ENCODE results near the gene NLN. TPM values are rescaled to one million over a fixed set of nuclear protein-coding genes. Genes with fewer than 3 reads are reported as not detected.
"Not testable (repeated sequence)": the region's sequence is repeated elsewhere in the genome, so short reads cannot be mapped to it uniquely, and the experiment has no call there.

NLN gene
- total RNA-seq, 1 donor from 2014 or later, result 40.3 TPM

DNA sequence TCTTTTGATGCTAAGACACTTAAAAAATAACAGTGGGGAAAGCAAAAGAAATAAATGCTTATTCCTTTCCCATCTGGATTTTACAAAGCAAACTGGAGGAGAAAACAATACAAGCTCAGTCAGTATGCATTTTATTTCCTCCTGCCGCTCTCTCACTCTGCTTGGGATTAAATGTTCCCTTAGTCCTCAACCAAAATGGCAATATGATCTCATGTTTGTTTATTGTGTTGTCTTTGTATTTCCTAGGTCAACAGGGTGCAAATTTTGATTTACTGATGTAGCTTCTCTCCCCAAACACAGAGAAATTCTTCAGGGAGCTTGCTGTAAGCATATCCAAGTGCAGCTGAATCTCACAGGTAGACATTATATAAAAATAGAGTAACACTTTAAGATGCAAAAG is 112.3 kb downstream of the NLN start:
- Mint-ChIP-seq H3K27me3 (ENCODE audit: unreplicated experiment) (no peaks in the 10 kb centered on the region), H3K4me3 (ENCODE audit: unreplicated experiment) (no peak overlapping the region), H3K9me3 (ENCODE audit: unreplicated experiment) (no peaks in the 10 kb centered on the region), H3K4me1 (ENCODE audit: unreplicated experiment) (peaks cover 1% of the 10 kb centered on the region), H3K36me3 (ENCODE audit: unreplicated experiment) (peaks cover 2% of the 10 kb centered on the region), H3K27ac (ENCODE audit: unreplicated experiment) (no peak overlapping the region)
- TF ChIP-seq, protein P1, sequence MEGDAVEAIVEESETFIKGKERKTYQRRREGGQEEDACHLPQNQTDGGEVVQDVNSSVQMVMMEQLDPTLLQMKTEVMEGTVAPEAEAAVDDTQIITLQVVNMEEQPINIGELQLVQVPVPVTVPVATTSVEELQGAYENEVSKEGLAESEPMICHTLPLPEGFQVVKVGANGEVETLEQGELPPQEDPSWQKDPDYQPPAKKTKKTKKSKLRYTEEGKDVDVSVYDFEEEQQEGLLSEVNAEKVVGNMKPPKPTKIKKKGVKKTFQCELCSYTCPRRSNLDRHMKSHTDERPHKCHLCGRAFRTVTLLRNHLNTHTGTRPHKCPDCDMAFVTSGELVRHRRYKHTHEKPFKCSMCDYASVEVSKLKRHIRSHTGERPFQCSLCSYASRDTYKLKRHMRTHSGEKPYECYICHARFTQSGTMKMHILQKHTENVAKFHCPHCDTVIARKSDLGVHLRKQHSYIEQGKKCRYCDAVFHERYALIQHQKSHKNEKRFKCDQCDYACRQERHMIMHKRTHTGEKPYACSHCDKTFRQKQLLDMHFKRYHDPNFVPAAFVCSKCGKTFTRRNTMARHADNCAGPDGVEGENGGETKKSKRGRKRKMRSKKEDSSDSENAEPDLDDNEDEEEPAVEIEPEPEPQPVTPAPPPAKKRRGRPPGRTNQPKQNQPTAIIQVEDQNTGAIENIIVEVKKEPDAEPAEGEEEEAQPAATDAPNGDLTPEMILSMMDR (IDR thresholded peaks at IDR 0.05), result no peak
- no peak for DNase-seq (ENCODE audit: extremely low spot score, unreplicated experiment)

DNA sequence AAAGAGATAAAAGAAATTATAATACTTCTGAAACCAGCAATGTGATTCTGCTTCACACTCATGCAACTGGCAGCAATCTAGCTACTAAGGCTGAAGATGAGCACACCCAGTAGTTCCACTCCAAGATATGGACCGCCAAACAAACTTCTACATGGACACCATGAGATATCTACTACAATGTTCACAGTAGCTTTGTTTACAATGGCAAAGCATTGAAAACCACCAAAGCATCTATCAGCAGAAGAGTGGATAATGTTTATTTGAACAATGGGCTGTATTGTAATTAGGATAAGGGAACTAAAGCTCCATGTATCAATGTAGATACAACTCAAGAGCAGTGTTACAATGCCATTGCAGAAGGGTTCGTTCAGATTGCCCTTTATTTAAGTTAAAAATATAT is 113.2 kb downstream of the NLN start:
- no peak for DNase-seq (ENCODE audit: extremely low spot score, unreplicated experiment)
- H3K9me3 Mint-ChIP-seq (ENCODE audit: unreplicated experiment), result no peaks in the 10 kb centered on the region
- no peak overlapping the region for H3K27ac Mint-ChIP-seq (ENCODE audit: unreplicated experiment)
- peaks cover 3% of the 10 kb centered on the region for H3K36me3 Mint-ChIP-seq (ENCODE audit: unreplicated experiment)
- peaks cover 1% of the 10 kb centered on the region for H3K4me1 Mint-ChIP-seq (ENCODE audit: unreplicated experiment)
- H3K27me3 Mint-ChIP-seq (ENCODE audit: unreplicated experiment), result no peaks in the 10 kb centered on the region
- no peak overlapping the region for H3K4me3 Mint-ChIP-seq (ENCODE audit: unreplicated experiment)
- TF ChIP-seq, protein P1 (IDR thresholded peaks at IDR 0.05), result no peak

DNA sequence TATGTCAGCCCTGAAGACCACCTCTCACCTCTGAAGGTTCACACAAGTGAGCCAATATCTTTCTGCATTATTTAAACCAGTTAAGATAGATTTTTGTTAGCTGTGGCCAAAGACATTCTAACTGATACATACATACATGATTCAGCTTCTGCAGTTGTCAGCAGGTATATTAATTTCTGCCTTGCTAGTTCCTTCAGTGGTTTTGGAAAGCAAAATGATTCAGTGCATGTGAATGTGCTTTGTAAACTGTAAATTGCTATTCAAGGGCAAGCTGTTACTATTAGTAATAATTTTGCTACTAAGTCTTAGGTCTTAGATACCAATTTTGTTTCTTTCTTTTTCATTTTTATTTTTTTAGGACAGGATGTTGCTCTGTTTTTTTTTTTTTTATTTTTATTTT is 115.1 kb downstream of the NLN start:
- H3K4me3 Mint-ChIP-seq (ENCODE audit: unreplicated experiment), result no peak overlapping the region
- peaks cover 3% of the 10 kb centered on the region for H3K36me3 Mint-ChIP-seq (ENCODE audit: unreplicated experiment)
- TF ChIP-seq, protein P1 (IDR thresholded peaks at IDR 0.05), result no peak
- no peaks in the 10 kb centered on the region for H3K27me3 Mint-ChIP-seq (ENCODE audit: unreplicated experiment)
- H3K4me1 Mint-ChIP-seq (ENCODE audit: unreplicated experiment), result peaks cover 1% of the 10 kb centered on the region
- H3K27ac Mint-ChIP-seq (ENCODE audit: unreplicated experiment), result no peak overlapping the region
- DNase-seq (ENCODE audit: extremely low spot score, unreplicated experiment), result no peak
- no peaks in the 10 kb centered on the region for H3K9me3 Mint-ChIP-seq (ENCODE audit: unreplicated experiment)

DNA sequence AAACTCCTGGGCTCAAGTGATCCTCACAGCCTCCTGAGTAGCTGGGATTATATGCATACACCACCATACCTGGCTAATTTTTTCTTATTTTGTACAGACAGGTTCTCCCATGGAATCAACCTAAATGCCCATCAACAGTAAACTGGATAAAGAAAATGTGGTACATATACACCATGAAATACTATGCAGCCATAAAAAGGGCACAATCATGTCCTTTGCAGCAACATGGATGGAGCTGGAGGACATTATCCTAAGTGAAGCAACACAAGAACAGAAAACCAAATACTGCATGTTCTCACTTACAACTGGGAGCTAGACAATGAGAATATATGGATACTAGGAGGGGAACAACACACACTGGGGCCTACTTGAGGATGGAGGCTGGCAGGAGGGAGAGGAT is 117.2 kb downstream of the NLN start:
- H3K4me1 Mint-ChIP-seq (ENCODE audit: unreplicated experiment); H3K36me3 Mint-ChIP-seq (ENCODE audit: unreplicated experiment); H3K4me3 Mint-ChIP-seq (ENCODE audit: unreplicated experiment); H3K27me3 Mint-ChIP-seq (ENCODE audit: unreplicated experiment); DNase-seq (ENCODE audit: extremely low spot score, unreplicated experiment); H3K27ac Mint-ChIP-seq (ENCODE audit: unreplicated experiment); H3K9me3 Mint-ChIP-seq (ENCODE audit: unreplicated experiment): not testable (repeated sequence)

DNA sequence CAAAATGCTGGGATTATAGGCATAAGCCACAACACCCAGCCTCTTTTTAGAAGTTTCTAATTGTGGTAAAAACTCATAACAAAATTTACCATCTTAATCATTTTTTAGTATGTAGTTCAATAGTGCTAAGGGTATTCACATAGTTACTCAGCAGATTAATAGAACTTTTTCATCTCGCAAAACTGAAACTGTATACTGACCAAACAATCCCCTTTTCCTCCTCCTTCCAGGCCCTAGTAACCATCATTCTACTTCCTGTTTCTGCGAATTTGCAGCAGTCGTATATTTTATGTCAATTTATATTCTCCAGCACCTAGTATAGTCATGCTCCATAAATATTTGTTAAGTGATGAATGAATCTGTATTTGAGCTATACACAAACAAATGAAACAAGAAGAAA is 118.1 kb downstream of the NLN start:
- Mint-ChIP-seq H3K4me1 (ENCODE audit: unreplicated experiment) (peaks cover 1% of the 10 kb centered on the region), H3K4me3 (ENCODE audit: unreplicated experiment) (no peak overlapping the region), H3K27me3 (ENCODE audit: unreplicated experiment) (no peaks in the 10 kb centered on the region), H3K27ac (ENCODE audit: unreplicated experiment) (no peak overlapping the region), H3K36me3 (ENCODE audit: unreplicated experiment) (peaks cover 3% of the 10 kb centered on the region), H3K9me3 (ENCODE audit: unreplicated experiment) (no peaks in the 10 kb centered on the region)
- no peak for DNase-seq (ENCODE audit: extremely low spot score, unreplicated experiment)
- TF ChIP-seq, protein P1 (IDR thresholded peaks at IDR 0.05), result no peak

DNA sequence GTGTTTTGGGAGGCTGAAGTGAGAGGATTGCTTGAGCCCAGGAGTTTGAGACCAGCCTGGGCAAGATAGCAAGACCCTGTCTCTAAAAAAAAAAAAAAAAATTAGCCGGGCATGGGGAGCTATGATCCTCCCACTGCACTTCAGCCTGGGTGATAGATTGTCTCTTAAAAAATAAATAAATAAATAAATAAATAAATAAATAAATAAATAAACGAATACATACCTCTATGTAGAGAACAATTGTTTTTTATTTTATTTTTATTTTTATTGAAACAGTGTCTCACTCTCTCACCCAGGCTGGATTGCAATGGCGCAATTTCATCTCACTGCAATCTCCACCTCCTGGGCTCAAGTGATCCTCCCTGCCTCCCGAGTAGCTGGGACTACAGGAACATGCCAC is 122.8 kb downstream of the NLN start:
- H3K36me3 Mint-ChIP-seq (ENCODE audit: unreplicated experiment); H3K4me3 Mint-ChIP-seq (ENCODE audit: unreplicated experiment); H3K27ac Mint-ChIP-seq (ENCODE audit: unreplicated experiment); DNase-seq (ENCODE audit: extremely low spot score, unreplicated experiment); H3K4me1 Mint-ChIP-seq (ENCODE audit: unreplicated experiment); H3K27me3 Mint-ChIP-seq (ENCODE audit: unreplicated experiment); H3K9me3 Mint-ChIP-seq (ENCODE audit: unreplicated experiment): not testable (repeated sequence)
